MCF 10A (cell line): ENCODE measurements around the gene C11orf42. TPM values are rescaled to one million over a fixed set of nuclear protein-coding genes. Genes with fewer than 3 reads are reported as not detected.
A peak's percentile ranks its signal among the peaks of the same experiment; 100 is the strongest.

ENCODE experiments used
- BruUV-seq: library from RNA; stranded (reverse); fragments of 400-500 nt; replicated peaks from 2 replicates; lab custom pipeline; 2021; lab: Mats Ljungman, UMichigan
- CTCF ChIA-PET: fragments of 300-600 bp; sonication (Branson Sonifier 250); formaldehyde crosslinking; extraction: SDS; loops from one replicate; lab custom pipeline; 2021; ENCODE audit warnings: antibody characterized with exemption, inconsistent platforms; lab: Yijun Ruan, JAX
- POLR2A ChIA-PET: fragments of 300-600, 350-650 bp; sonication (Branson Sonifier 250); formaldehyde crosslinking; extraction: SDS; loops from one replicate; lab custom pipeline; 2020; ENCODE audit warnings: antibody characterized with exemption, inconsistent platforms; lab: Yijun Ruan, JAX
- DNase-seq: peaks from one replicate; pipeline ENCODE4 v3.0.0-alpha.2; 2018; ENCODE audit not compliant: unreplicated experiment
- H3K27ac Mint-ChIP-seq: one replicate; pipeline ENCODE4 v1.8.0; 2022; ENCODE audit warnings: mild to moderate bottlenecking, low read depth, mixed read lengths; ENCODE audit not compliant: unreplicated experiment
- H3K27me3 Mint-ChIP-seq: one replicate; pipeline ENCODE4 v1.8.0; 2022; ENCODE audit warnings: mixed read lengths; ENCODE audit not compliant: insufficient read depth, unreplicated experiment
- H3K36me3 Mint-ChIP-seq: one replicate; pipeline ENCODE4 v1.8.0; 2022; ENCODE audit warnings: mild to moderate bottlenecking, moderate library complexity, mixed read lengths; ENCODE audit not compliant: insufficient read depth, unreplicated experiment
- H3K4me1 Mint-ChIP-seq: one replicate; pipeline ENCODE4 v1.8.0; 2022; ENCODE audit warnings: mixed read lengths; ENCODE audit not compliant: insufficient read depth, unreplicated experiment
- H3K4me3 Mint-ChIP-seq: one replicate; pipeline ENCODE4 v1.8.0; 2022; ENCODE audit warnings: mild to moderate bottlenecking, moderate library complexity, mixed read lengths; ENCODE audit not compliant: unreplicated experiment
- H3K9me3 Mint-ChIP-seq: one replicate; pipeline ENCODE4 v1.8.0; 2022; ENCODE audit warnings: mixed read lengths; ENCODE audit not compliant: unreplicated experiment
- intact Hi-C: fragments of 100-400 bp; cut with micrococcal nuclease; formaldehyde crosslinking; loops from 2 replicates; pipeline ENCODE4 v1.14.1; 2022
- total RNA-seq: library from RNA; stranded (reverse); gene quantifications from 2 replicates; pipeline ENCODE4 v1.2.3, GENCODE V29; 2022
- TF ChIP-seq, protein P1 (sequence below): fragments of 200-600 bp; IDR thresholded peaks from one replicate; pipeline ENCODE4 v1.8.0; 2022; ENCODE audit warnings: antibody characterized with exemption, mild to moderate bottlenecking; ENCODE audit not compliant: unreplicated experiment

Gene C11orf42
- total RNA-seq, 1 experiment from 2014 or later = not detected

DNA sequence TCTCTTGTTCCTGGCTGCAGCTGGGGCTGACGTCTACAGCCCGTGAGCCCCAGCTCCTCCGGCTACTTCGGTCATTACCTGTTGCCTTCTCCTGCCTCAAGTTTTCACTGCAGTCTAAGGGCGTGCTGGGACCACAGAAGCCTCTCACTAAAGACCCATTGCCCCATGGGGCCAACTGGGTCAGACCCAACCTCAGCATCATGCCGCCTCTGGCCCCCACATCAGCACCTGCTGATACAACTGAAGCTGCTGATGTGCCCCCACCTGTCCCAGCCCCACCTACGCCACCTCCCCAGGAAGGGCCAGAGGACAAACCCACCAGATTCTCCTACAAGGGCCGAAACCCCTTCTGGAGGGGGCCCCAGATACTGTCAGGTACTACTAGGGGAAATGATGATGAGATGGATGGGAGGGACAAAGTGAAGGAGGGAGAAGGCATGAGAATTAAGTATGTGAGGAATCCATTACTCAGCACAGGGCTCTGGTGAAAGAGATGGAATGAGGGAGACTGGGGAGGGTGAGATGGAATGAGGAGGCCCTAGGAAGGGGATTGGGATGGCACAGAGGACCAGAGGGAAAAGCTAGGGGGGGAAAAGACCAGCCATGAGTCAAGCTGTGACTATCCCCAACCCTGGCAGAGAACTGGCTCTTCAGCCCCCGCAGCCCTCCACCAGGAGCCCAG lies 5.1 kb downstream of the C11orf42 start:
- ChIA-PET CTCF (no interaction called here), POLR2A (no interaction called here)
- intact Hi-C loops = no loop called here
- TF ChIP-seq, protein P1, sequence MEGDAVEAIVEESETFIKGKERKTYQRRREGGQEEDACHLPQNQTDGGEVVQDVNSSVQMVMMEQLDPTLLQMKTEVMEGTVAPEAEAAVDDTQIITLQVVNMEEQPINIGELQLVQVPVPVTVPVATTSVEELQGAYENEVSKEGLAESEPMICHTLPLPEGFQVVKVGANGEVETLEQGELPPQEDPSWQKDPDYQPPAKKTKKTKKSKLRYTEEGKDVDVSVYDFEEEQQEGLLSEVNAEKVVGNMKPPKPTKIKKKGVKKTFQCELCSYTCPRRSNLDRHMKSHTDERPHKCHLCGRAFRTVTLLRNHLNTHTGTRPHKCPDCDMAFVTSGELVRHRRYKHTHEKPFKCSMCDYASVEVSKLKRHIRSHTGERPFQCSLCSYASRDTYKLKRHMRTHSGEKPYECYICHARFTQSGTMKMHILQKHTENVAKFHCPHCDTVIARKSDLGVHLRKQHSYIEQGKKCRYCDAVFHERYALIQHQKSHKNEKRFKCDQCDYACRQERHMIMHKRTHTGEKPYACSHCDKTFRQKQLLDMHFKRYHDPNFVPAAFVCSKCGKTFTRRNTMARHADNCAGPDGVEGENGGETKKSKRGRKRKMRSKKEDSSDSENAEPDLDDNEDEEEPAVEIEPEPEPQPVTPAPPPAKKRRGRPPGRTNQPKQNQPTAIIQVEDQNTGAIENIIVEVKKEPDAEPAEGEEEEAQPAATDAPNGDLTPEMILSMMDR = no peak
- Mint-ChIP-seq H3K4me3 (no peak overlapping the region), H3K36me3 (peaks cover 37% of the 10 kb centered on the region), H3K27ac (no peak overlapping the region), H3K27me3 (no peaks in the 10 kb centered on the region), H3K9me3 (no peaks in the 10 kb centered on the region), H3K4me1 (no peaks in the 10 kb centered on the region)
- DNase-seq = no peak
- BruUV-seq = no TSS peak

DNA sequence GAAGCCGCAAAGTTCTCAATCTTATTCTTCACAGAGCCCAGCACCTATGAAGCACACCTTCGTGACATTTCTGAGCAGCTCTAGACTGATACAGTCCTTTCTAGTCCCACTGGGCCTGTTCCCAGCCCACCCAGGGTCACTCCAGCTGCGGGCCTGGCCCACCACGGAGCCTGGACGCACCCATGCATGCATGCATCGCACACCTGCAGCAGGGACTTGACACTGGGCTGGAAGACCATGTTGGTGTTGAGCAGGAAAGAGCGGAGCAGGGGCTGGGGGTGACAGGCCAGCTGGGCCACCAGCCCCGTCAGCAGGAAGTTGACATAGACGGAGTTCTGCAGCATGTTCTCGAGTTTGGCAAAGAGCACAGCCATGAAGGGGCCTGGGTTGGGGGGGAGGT lies 9.2 kb downstream of the C11orf42 start:
- DNase-seq = no peak
- Mint-ChIP-seq H3K27ac (no peak overlapping the region), H3K27me3 (no peaks in the 10 kb centered on the region), H3K4me1 (peaks cover 7% of the 10 kb centered on the region), H3K36me3 (peaks cover 33% of the 10 kb centered on the region), H3K4me3 (no peak overlapping the region), H3K9me3 (no peaks in the 10 kb centered on the region)
- no TSS peak for BruUV-seq
- TF ChIP-seq, protein P1 = no peak
- ChIA-PET POLR2A (no interaction called here), CTCF (interaction anchor here (1.2 to 2.1 kb wide), 3 partner anchors 37 to 101 kb away, joined by 5 to 10 read pairs (median 6); no protein-coding TSS in a partner anchor)
- intact Hi-C loops = no loop called here

DNA sequence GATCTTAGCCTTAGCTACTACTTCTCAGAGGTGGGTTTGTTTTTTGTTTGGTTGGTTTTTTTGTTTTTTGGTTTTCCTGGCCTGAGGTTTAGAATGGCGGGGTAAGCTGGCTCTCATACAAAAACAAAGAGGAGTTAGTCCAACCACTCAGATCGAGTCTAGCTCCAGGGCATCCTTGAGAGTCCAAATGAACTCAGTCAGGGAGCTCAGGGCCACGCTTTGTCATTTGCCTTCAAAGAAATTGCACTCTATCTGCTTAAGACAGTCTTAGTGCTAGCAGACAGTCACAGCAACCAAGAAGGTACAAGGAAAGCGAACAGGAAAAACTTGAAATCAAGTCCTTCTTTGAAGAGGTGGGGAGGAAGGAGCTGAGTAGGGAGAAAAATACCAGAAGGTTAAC lies 11.1 kb downstream of the C11orf42 start:
- intact Hi-C loops = no loop called here
- peaks cover 22% of the 10 kb centered on the region for H3K36me3 Mint-ChIP-seq
- TF ChIP-seq, protein P1 = no peak
- CTCF ChIA-PET = interaction anchor here (0.6 to 3.0 kb wide), 9 partner anchors 9 to 532 kb away, joined by 3 to 17 read pairs (median 4); no protein-coding TSS in a partner anchor
- no peaks in the 10 kb centered on the region for H3K27me3 Mint-ChIP-seq
- no peak overlapping the region for H3K4me3 Mint-ChIP-seq
- peak overlapping the region; percentile 47 for H3K27ac Mint-ChIP-seq
- TSS peak; percentile 11 for BruUV-seq
- H3K9me3 Mint-ChIP-seq = no peaks in the 10 kb centered on the region
- peaks cover 13% of the 10 kb centered on the region for H3K4me1 Mint-ChIP-seq
- no peak for DNase-seq
- POLR2A ChIA-PET = interaction anchor here (1.1 to 1.6 kb wide), 3 partner anchors 9 to 18 kb away, joined by 3 to 6 read pairs (median 4); partner anchors contain the start of gene FHIP1B

DNA sequence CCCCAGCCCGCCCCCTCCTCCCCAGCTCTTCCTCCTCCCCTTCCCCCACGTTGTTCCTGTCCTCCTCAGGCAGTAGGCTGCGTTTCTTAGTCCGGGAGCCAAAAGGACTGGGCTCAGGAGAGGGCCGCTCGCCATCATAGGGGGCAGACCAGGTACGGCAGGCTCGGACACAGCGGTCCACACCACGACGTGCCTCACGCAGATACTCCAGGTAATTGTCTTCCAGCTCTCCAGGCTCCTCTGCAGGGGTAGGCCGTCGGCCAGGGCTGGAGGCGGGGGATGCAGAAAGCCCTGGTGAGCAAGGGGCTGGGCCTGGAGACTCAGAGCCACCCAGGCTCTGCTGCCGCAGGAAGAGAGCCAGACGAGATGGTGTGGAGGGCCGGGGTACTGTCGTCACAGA lies 12.4 kb downstream of the C11orf42 start:
- BruUV-seq = no TSS peak
- Mint-ChIP-seq H3K9me3 (no peaks in the 10 kb centered on the region), H3K27me3 (no peaks in the 10 kb centered on the region), H3K36me3 (peaks cover 34% of the 10 kb centered on the region), H3K27ac (no peak overlapping the region), H3K4me3 (no peak overlapping the region), H3K4me1 (peaks cover 13% of the 10 kb centered on the region)
- POLR2A ChIA-PET = no interaction called here
- TF ChIP-seq, protein P1 = no peak
- CTCF ChIA-PET = interaction anchor here (0.5 to 3.0 kb wide), 5 partner anchors 34 to 302 kb away, joined by 3 to 17 read pairs (median 4); no protein-coding TSS in a partner anchor
- intact Hi-C loops = loop anchor here (2.0 kb wide), 1 partner anchor 17 kb away; the partner anchor contains the start of gene FHIP1B
- no peak for DNase-seq
